H1 (cell line): Measurements from ENCODE around the gene DGKH. TPM values are rescaled to one million over a fixed set of nuclear protein-coding genes. Genes with fewer than 3 reads are reported as not detected.

Experiments used
- E2F6 ChIP-seq: IDR thresholded peaks from 2 replicates; pipeline ENCODE4 v1.6.1; 2012; ENCODE audit warnings: inconsistent platforms
- polyA plus RNA-seq, 7 experiments: library from polyadenylated mRNA; depleted of rRNA in 3 of 7; stranded (reverse) in 5 of 7; unstranded in 2 of 7; fragments of >200 nt in 5 of 7; fragments of 200-250 nt in 2 of 7; gene quantifications; 1 replicate in 5 of 7; 2 replicates in 1 of 7; 4 replicates in 1 of 7; pipeline versions ENCODE4 v1.2.1 to v1.2.3, GENCODE V29; 2011 to 2013; ENCODE audit warnings: missing spikeins in 2 of 7, mixed read lengths in 2 of 7
- total RNA-seq: library from RNA; stranded (reverse); fragmentation: NEBNext Ultra II Directional; extraction: Animal tissue kit (Norgen Biotek cat#: 25700); gene quantifications from 2 replicates; pipeline ENCODE4 v1.2.1, GENCODE V29; 2021

Gene DGKH
- total and polyA plus RNA-seq, 2 of the 8 experiments (the other 6 are each of a cell fraction or from before 2014, with no cell fraction given): 2.1 to 7.9 TPM

DNA sequence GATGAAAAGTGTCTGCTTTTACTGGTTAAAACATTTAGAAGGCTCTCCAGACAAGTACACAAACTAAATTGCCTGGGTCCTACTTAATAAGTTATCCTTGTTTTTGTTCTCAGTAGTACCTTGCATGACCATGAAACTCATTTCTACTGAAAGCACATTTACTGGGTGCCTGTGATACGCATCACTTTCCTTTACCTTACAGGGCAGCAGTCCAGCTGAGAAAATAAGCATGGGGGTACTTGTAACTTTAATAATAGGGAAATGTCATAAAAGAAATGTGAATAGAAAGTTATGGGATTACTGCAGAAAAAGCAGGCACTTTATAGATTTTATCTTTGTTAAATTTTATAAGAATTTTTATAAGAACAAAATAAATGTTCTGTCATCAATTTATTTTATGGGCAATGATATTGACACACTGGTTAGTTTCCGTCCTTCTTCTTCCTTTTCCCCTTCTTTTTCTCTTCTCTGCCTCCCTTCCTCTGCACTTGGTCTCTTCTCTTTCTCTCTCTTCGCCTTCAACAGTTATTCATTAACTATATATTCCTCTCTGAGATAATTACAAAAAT, 116.2 kb downstream of the DGKH start (continued):
- no peak for TF ChIP-seq E2F6
- TF ChIP-seq, all 59 proteins: peak for 0
